ENCODE data around the gene CRMP1. TPM values are rescaled to one million over a fixed set of nuclear protein-coding genes. Genes with fewer than 3 reads are reported as not detected.

The CRMP1 gene
- total RNA-seq = not detected

DNA sequence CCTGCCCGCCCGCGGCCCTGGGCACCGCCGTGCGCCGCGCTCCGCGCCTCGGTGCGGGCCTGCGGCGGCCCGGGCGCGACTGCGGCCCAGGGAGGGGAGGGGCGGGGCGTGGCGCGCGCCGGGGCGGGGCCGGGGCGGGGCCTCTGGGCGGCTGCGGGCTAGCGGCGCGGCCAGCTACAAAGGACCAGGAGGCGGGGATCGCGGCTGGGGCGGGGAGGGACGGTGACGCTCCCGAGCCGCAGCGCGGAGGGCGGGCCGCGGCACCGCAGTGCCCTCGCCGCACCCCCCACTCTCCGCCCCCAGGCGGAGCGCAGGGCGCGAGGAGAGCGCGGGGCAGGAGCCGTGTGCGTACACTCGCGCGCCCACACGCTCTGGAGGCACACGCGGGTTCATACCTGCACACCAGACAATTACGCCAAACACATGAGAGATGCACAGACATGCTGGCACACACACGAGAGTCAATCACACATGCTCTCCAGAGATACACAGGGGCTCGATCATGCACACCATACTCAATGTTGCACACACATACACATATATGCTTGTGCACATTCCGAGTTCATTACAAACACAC, at the start of gene CRMP1:
Gene CRMP1, minus strand, starts transcription at position 83 of the 577 bp plus-strand sequence. CDS start 117 bp downstream, outside the sequence.
- ATAC-seq = no peak
- H3K9me3 Mint-ChIP-seq = peaks cover 0 to 15% of the 10 kb centered on the region in 2 donors
- H3K36me3 Mint-ChIP-seq = peaks cover 9 to 30% of the 10 kb centered on the region in 2 donors
- no peak within 1 kb of the TSS for H3K27ac Mint-ChIP-seq
- no peak for DNase-seq (ENCODE audit: low spot score in 2 of 2)

DNA sequence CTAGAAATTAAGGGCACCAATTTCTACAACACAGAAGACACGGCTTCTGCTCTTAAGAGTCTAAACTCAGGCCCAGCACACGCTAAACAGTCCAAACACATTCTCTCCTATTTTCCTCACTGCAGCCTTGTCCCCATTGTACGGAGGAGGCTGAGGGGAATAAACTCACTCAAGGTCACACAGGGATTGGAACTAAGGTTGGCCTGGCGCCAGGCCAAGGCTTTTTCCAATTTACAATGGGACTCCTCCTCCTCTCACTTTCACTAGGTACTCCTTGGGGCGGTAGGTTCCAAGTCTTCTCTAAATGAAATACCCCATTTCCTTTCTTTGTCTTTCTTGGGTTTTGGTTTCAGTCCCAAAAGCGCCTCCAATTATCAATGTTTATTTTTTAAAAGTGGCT, 48.7 kb upstream of the CRMP1 start:
- Mint-ChIP-seq H3K9me3 (peaks cover 5 to 12% of the 10 kb centered on the region in 2 donors), H3K27ac (no peak overlapping the region), H3K36me3 (no peaks in the 10 kb centered on the region)
- no peak for ATAC-seq
- no peak for DNase-seq (ENCODE audit: low spot score in 2 of 2)

DNA sequence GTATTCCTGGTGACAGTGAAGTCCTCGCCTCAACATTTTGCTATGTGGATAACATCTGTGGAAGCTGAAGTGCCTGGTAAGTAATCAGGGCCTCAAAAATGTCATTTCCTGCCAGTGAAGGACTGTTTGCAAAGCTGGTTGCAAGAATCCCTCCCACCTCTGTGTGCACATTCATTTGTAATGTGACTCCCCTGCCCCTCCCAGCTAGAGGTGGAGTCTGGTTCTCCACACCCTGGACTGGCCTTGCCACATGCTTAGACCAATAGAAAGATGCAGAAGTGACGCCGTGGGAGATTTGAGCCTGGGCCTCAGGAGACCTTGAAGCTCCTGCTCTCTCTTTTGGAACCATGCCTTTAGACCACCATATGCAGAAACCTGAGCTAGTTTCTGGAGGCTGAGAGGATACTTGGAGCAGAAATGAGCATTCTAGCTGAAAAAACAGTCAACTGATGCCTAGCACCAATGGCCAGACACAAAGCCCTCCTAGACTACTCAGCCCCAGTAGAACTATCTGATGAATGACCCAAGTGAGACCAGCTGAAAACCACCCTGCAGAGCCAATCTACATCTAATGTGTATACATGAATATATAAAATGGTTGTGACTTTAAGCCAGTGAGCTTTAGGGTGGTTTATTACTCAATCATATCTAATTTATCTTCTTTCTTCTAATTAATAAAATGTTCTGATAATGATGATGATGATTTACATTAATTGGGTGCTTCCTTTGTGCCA, 47.8 kb upstream of the CRMP1 start:
- ATAC-seq (no peak), DNase-seq (ENCODE audit: low spot score in 2 of 2) (no peak)
- H3K27ac Mint-ChIP-seq = no peak overlapping the region
- H3K36me3 Mint-ChIP-seq = no peaks in the 10 kb centered on the region
- peaks cover 4 to 12% of the 10 kb centered on the region in 2 donors for H3K9me3 Mint-ChIP-seq

DNA sequence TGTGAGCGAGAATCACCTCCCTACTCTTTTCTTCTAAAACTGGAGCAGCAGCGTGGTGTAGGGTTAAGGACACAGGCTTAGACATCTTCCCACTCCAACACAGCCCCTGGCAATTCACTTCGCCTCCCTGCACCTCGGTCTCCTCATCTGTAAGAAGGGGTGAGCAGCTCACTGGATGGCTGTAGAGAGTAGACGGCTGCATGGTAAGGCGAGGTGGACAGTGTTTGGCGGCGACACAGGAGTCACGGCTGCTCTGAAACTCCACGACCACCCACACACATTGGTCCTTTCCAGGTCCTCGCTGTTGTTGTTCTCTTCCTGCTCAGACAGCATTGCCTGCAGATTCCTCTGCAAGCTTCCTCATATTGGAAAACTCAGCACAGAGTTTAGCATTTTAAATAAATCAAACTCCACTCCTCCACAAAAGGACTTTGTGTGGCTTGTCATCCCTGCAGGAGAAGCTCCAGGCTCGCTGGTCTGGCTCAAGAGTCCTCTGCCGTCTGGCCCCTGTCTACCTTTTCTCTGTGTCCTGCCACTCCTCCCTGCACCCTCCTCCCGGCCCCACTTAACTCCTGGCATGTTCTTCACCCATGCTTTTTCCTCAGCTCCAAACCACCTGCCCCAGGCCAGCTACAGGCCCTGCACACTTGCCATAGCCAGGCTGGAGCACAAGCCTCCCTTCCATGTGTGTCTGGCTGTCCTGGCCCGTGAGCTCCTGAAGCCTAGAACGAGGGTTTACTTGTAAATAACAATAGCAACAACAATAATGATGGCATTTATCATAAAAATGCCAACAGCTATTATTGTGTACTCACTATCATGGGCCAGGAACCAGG, 41.3 kb upstream of the CRMP1 start:
- peaks cover 1 to 4% of the 10 kb centered on the region in 2 donors for H3K9me3 Mint-ChIP-seq
- peak overlapping the region in 1 of 2 donors; percentile 44 for H3K27ac Mint-ChIP-seq
- H3K36me3 Mint-ChIP-seq = no peaks in the 10 kb centered on the region
- no peak for DNase-seq (ENCODE audit: low spot score in 2 of 2)
- ATAC-seq = no peak

DNA sequence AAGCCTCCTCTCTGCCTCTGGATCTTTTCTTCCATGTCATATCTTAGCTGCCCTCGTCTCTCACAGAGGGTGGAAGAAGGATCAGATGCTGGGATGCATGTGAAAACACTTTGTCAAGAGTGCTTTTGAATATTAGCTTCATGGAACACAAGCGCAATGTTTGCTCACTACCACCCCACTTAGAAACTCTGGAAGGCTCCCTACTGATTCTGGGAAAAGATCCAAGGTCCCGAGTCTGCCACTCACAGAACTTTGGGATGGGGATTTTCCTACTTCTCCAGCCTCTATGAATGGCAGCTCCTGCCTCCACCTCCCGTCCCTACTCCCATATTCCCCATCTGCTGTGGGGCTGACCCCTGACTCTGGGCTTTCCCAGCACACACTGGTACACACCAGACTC, 40.2 kb upstream of the CRMP1 start:
- Mint-ChIP-seq H3K9me3 (peaks cover 0 to 4% of the 10 kb centered on the region in 2 donors), H3K27ac (no peak overlapping the region), H3K36me3 (no peaks in the 10 kb centered on the region)
- ATAC-seq = no peak
- no peak for DNase-seq (ENCODE audit: low spot score in 2 of 2)

DNA sequence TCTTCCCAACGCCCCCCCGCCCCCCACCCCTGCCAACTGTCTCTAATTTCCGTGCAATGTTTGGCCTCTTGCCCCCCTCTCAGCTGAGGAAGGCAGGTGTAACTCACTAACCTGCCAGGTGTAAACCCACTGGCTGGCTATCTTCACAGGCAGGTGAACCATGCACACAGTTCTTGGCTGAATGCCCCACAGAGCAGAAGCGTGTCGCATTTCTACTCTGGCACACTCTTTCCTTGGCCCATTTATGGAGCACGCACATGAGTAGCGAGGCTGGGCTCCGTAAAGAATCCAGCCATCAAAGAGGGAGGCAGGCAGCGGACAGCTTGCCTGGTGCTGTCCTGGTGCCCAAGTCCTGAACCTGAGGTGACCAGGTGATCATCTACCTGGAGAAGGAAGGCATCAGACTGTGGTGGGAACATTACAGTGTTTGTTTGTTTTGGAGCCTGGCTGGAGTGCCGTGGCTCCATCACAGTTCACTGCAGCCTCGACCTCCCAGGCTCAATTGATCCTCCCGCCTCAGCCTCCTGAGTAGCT, 39.2 kb upstream of the CRMP1 start:
- Mint-ChIP-seq H3K9me3 (peaks cover 0 to 4% of the 10 kb centered on the region in 2 donors), H3K27ac (no peak overlapping the region), H3K36me3 (no peaks in the 10 kb centered on the region)
- DNase-seq (ENCODE audit: low spot score in 2 of 2) (no peak), ATAC-seq (no peak)

DNA sequence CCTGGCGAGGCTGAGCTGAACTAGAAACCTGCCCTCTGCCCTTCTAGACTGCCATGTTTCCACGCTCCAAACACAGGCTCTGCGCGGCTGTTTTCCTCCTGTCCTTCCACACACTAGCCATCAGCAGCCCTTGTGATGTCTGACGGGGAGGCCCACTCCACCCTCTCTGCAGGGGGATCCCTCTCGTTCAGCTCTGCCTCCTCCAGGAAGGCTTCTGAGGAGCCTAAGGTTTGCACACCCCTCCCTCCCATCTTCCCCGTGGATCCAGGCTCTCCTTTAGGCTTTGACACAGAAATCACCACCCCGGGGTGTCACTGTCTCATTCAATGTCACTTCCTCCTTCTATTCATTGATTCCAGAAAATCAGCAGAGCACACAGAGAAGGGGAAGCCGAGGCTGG, 38.6 kb upstream of the CRMP1 start:
- ATAC-seq (no peak), DNase-seq (ENCODE audit: low spot score in 2 of 2) (no peak)
- H3K9me3 Mint-ChIP-seq = peaks cover 0 to under 1% of the 10 kb centered on the region in 2 donors
- no peak overlapping the region for H3K27ac Mint-ChIP-seq
- no peaks in the 10 kb centered on the region for H3K36me3 Mint-ChIP-seq

DNA sequence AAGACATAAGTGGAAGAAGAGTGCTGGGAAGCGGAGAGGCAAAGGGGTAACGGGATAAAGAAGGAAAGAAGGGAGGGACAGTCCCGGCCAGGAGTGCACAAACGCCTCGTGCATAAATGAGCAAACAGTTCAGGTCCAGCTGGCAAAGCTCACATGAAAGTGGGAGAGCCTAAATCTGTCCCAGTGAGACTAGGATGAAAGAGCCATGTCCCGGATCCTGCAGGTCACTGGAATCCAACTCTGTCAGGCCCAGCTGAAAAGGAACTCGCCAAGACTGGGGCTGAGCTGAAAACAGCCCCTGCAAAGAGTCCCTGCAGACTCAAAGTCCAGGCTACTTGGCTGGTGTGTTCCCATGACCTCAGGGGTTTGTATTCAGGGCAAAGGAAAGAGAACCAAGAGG, 38.0 kb upstream of the CRMP1 start:
- Mint-ChIP-seq H3K27ac (peak overlapping the region in 1 of 2 donors; percentile 57), H3K36me3 (no peaks in the 10 kb centered on the region), H3K9me3 (no peaks in the 10 kb centered on the region)
- ATAC-seq (no peak), DNase-seq (ENCODE audit: low spot score in 2 of 2) (no peak)

DNA sequence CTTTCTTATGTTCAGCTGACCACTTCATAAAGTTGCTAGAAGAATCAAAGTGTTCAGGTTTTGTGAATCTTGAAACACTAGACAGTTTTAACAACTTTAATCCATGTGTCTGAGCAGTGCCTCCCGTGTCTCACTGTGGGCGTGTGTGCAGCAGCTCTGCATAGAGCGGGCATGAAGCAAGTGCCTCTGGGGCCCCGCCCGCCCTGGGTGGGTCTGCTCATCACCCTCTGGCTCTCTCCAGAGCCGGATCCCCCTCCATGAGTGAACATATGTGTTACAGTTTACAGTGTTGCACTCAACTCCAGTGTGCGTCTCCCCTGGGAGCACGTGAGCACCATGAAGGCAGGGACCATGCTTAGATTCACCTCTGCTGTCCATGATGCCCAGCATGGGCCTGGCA, 37.6 kb upstream of the CRMP1 start:
- H3K27ac Mint-ChIP-seq = peak overlapping the region in 1 of 2 donors; percentile 57
- no peaks in the 10 kb centered on the region for H3K36me3 Mint-ChIP-seq
- DNase-seq (ENCODE audit: low spot score in 2 of 2) (no peak), ATAC-seq (no peak)
- H3K9me3 Mint-ChIP-seq = no peaks in the 10 kb centered on the region

DNA sequence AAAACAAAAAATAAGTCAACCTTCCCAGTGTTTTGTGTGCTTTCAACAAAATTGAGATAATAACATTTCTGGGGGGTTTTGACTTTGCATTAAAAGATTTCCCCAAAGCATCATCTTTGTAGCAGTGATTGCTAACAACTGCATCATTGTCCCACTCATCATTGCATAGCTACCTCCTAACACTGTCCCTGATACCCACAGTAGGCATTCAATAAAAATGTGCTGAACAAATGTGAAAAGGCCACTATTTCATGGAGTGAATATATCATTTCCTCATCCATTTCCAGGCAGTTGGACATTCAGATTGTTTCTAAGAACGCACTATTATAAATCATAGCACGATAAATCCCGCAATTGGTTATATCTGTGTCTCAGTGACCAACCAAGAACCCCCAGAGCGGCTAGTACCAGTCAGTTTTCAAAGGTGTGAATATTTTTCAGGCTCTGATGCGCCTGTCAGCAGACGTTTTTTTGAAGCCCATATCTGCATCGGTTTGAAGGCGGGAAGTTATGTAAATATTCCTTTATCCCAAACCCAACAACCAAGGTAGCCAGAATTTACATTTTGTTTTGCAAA, 36.0 kb upstream of the CRMP1 start:
- ATAC-seq (no peak), DNase-seq (ENCODE audit: low spot score in 2 of 2) (no peak)
- no peaks in the 10 kb centered on the region for H3K9me3 Mint-ChIP-seq

DNA sequence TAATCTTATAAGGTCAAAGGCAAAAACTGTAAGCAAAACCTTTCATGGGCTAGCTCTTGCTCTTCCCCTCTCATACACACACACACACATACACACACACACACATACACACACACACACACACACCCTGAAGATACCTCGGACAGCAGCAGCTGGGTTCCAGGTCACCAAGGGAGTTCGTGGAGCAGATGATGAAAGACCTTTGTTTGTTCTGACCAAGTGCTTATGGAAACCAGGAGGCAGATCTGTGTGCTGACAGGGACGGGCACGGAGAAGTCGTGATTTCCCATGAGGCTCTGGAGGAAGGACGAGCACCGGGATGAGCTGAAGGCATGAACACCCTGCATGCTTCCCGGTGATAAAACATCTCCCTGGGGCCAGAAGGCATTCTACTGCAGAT, 35.4 kb upstream of the CRMP1 start:
- ATAC-seq (no peak), DNase-seq (ENCODE audit: low spot score in 2 of 2) (no peak)
- Mint-ChIP-seq H3K36me3 (no peaks in the 10 kb centered on the region), H3K9me3 (no peaks in the 10 kb centered on the region), H3K27ac (no peak overlapping the region)

More for the DNA sequence above, 36.0 kb upstream of the CRMP1 start:
- no peak overlapping the region for H3K27ac Mint-ChIP-seq
- H3K36me3 Mint-ChIP-seq = no peaks in the 10 kb centered on the region

DNA sequence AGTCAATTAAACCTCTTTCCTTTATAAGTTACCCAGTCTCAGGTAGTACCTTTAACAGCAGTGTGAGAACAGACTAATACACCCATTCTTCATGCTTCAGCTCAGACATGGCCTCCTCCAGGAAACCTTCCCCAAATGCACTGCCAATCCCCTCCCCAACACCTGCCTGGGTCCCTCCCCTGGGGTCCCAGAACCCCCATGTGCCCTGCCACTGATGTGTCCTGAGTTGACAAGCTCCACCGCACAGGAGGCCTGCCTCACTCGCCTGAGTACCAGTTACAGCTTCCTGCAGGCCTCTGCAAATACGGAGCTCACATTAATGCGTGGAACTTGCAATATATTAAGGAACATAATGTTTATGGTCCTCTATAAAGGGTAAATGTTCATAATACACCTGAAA, 34.9 kb upstream of the CRMP1 start:
- peaks cover 3 to 4% of the 10 kb centered on the region in 2 donors for H3K9me3 Mint-ChIP-seq
- no peaks in the 10 kb centered on the region for H3K36me3 Mint-ChIP-seq
- DNase-seq (ENCODE audit: low spot score in 2 of 2) (no peak), ATAC-seq (no peak)
- no peak overlapping the region for H3K27ac Mint-ChIP-seq

DNA sequence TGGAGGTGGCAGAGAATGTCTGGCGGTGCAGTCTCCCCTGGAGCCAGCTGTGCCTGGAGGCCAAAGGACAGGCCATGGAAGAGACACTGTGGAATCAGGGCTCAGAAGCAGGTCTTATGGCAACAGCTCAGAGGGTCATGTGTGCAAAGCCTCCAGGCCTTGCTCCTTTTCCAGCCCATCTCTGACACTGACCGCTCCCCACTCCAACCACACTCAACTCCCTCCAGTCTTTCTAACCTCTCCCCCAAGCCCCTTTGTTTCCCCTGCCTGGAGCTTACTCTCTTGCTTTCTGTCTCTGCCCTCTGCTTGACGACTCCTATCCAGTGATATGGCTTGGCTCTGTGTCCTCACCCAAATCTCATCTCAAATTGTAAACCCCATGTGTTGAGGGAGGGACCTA, 34.2 kb upstream of the CRMP1 start:
- H3K36me3 Mint-ChIP-seq = no peaks in the 10 kb centered on the region
- no peak for ATAC-seq
- no peak overlapping the region for H3K27ac Mint-ChIP-seq
- DNase-seq (ENCODE audit: low spot score in 2 of 2) = no peak
- peaks cover 3 to 4% of the 10 kb centered on the region in 2 donors for H3K9me3 Mint-ChIP-seq

DNA sequence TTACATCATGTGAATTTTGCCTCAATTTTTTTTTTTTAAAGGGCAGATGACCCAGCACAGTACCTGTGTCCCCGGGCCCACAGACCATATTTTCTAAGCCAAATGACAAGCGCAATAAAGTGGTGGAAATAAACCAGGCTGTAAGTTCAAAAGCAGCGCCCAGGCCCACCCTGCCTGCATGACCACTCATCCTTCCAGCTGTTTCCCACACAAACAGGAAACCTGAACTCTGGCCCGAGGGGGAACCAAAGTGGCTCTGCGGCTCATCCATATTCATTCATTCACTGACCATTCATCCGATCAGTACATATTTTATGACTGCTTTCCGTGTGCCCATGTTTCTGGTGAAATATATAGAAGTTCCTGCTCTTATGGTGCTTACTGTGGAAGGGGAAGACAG, 33.7 kb upstream of the CRMP1 start:
- Mint-ChIP-seq H3K36me3 (no peaks in the 10 kb centered on the region), H3K27ac (no peak overlapping the region), H3K9me3 (peaks cover 3 to 4% of the 10 kb centered on the region in 2 donors)
- no peak for ATAC-seq
- DNase-seq (ENCODE audit: low spot score in 2 of 2) = no peak

DNA sequence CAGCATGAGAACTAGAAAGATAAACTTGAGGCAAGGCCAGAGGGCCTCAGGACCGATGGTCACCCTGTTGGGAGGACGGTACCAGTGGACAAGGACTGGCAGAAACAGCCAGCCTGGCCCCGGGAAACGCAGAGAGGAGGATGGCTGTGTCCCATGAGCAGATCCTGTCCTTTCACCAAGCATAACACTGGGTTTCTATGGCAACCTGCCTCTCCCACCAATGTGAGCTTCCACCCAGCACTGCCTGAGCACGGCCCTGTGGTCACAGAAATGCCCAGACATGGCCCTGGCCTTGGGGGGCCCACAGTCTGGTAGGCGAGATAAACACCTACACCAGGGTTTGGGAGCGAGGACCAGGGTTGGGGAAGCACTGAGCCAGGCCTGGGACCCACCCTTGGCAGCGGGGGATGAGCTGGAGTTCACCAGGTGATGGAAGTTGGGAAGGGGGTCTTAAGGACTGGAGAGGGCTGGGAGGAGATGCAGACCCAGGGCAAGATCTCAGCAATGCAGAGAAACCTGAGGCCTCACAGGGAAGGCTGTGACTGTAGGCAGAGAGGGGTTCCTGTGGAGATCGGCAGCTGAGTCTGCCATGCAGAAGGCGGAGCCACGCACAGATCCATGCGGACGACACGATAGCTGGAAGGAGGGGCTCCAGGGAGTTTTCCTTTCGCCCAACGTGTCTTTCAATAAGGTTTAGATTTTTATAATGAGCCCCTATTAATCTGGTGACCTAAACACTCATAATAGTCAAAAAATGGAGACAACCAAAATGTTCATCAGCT, 32.7 kb upstream of the CRMP1 start:
- peaks cover 3 to 4% of the 10 kb centered on the region in 2 donors for H3K9me3 Mint-ChIP-seq
- no peak overlapping the region for H3K27ac Mint-ChIP-seq
- no peaks in the 10 kb centered on the region for H3K36me3 Mint-ChIP-seq
- DNase-seq (ENCODE audit: low spot score in 2 of 2) = no peak
- no peak for ATAC-seq

DNA sequence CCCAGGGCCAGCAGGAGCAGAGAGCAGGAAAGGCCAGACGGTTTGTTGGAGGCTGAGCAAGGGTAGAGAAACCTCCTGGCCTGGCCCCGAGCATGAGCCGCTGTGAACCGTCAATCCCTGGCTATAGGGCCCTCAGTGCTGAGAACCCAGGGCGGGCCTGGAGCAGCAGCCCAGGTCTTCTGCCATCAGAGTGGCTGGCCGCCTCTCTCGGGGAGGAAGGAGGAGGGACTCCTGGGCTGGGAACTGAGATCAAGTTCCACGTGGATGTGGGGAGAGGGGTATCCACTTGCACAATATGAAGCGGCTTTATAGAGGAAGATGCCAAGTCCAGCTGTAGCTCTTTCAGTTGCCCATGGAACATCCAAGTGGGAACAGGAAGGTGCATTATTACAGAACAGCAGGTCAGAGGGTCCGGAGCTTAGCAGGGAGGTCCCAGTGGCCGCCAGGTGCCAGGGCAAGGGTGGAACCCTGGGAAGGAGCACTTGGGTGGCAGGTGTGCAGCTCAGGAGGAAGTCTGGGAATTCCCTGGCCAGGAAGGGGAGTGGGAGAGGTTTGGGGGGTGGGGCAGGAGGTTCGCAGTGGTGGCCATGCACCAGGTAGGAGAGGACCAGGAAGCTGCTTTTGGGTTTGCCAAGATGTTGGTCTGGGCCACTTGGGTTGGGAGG, 31.7 kb upstream of the CRMP1 start:
- ATAC-seq = no peak
- Mint-ChIP-seq H3K36me3 (no peaks in the 10 kb centered on the region), H3K9me3 (peaks cover 3 to 4% of the 10 kb centered on the region in 2 donors), H3K27ac (no peak overlapping the region)
- no peak for DNase-seq (ENCODE audit: low spot score in 2 of 2)

Data from activated naive CD4-positive, alpha-beta T cell treated with anti-CD3 and anti-CD28 coated beads, Interleukin-2, amount 50 U/mL, for 72 hours (primary cell).